K562 (cell line): ENCODE data around the gene CHRM4. TPM values are rescaled to one million over a fixed set of nuclear protein-coding genes. Genes with fewer than 3 reads are reported as not detected.
A peak's percentile ranks its signal among the peaks of the same experiment; 100 is the strongest.

Experiments
- CREB1 ChIP-seq, 2 experiments: sonication (generic) in 1 of 2; formaldehyde crosslinking in 1 of 2; IDR thresholded peaks; 2 replicates each; pipeline versions ENCODE4 v1.6.1 to v1.8.0; 2012 to 2022; ENCODE audit warnings: inconsistent platforms in 1 of 2, mild to moderate bottlenecking in 1 of 2, missing genetic modification reagents in 1 of 2, moderate library complexity in 1 of 2
- CREB5 ChIP-seq: fragments of 250-450 bp; sonication (Bioruptor Pico); IDR thresholded peaks from 2 replicates; pipeline ENCODE4 v1.5.0; 2020; ENCODE audit warnings: mild to moderate bottlenecking
- KDM4B ChIP-seq, 2 experiments: fragments of 450-650 bp in 1 of 2; sonication (generic) in 1 of 2; IDR thresholded peaks; 2 replicates each; pipeline ENCODE4 v1.6.1; 2016 to 2017; ENCODE audit warnings: borderline replicate concordance in 2 of 2, antibody characterized with exemption in 1 of 2, low read depth in 1 of 2, mild to moderate bottlenecking in 1 of 2
- MAZ ChIP-seq, 2 experiments: fragments of 450-650 bp in 1 of 2; sonication (generic) in 1 of 2; formaldehyde crosslinking; IDR thresholded peaks in 1 of 2; conservative IDR thresholded peaks in 1 of 2; 2 replicates each; pipeline versions ENCODE4 v1.4.0 to v1.5.0; 2020; ENCODE audit warnings: mild to moderate bottlenecking in 1 of 2, missing genetic modification reagents in 1 of 2
- MLX ChIP-seq, 2 experiments: fragments of 450-650 bp in 1 of 2; sonication (generic) in 1 of 2; formaldehyde crosslinking; conservative IDR thresholded peaks; 2 replicates each; pipeline versions ENCODE4 v1.4.0 to v1.8.1; 2020 to 2022; ENCODE audit warnings: mild to moderate bottlenecking in 1 of 2, missing genetic modification reagents in 1 of 2
- MXI1 ChIP-seq: IDR thresholded peaks from 2 replicates; pipeline ENCODE4 v1.6.1; 2011; ENCODE audit warnings: low read depth, mild to moderate bottlenecking, improper control_type of control experiment, low read length
- MYBL2 ChIP-seq, 2 experiments: fragments of 450-650 bp in 1 of 2; sonication (generic) in 1 of 2; formaldehyde crosslinking in 1 of 2; IDR thresholded peaks; 2 replicates each; pipeline versions ENCODE4 v1.6.1 to v1.8.1; 2017 to 2022; ENCODE audit warnings: borderline replicate concordance in 1 of 2, inconsistent platforms in 1 of 2, low read depth in 1 of 2, mild to moderate bottlenecking in 1 of 2, missing genetic modification reagents in 1 of 2, moderate library complexity in 1 of 2
- NCOA4 ChIP-seq: fragments of 450-650 bp; IDR thresholded peaks from 2 replicates; pipeline ENCODE4 v1.6.1; 2018; ENCODE audit warnings: mild to moderate bottlenecking; ENCODE audit not compliant: partially characterized antibody
- SIN3A ChIP-seq, 2 experiments: fragments of 150-350 bp in 1 of 2; IDR thresholded peaks; 2 replicates each; pipeline ENCODE4 v1.6.1; 2011 to 2016; ENCODE audit warnings: borderline replicate concordance in 2 of 2, low read depth in 2 of 2, low read length in 2 of 2, mild to moderate bottlenecking in 2 of 2, moderate library complexity in 2 of 2; ENCODE audit not compliant: control insufficient read depth in 1 of 2
- TRIM25 ChIP-seq: fragments of 450-650 bp; IDR thresholded peaks from 2 replicates; pipeline ENCODE4 v1.7.0; 2016; ENCODE audit warnings: borderline replicate concordance
- ZBTB2 ChIP-seq: fragments of 450-650 bp; IDR thresholded peaks from 2 replicates; pipeline ENCODE4 v1.6.1; 2016; ENCODE audit warnings: antibody characterized with exemption
- ZC3H11A ChIP-seq: IDR thresholded peaks from 2 replicates; pipeline ENCODE4 v1.6.1; 2012; ENCODE audit warnings: low read depth, low read length, improper control_type of control experiment
- ZNF3 ChIP-seq: fragments of 250-450 bp; sonication (Bioruptor Pico); IDR thresholded peaks from 2 replicates; pipeline ENCODE4 v1.5.0; 2021; ENCODE audit warnings: mild to moderate bottlenecking, moderate library complexity
- ZNF764 ChIP-seq: fragments of 250-450 bp; sonication (Bioruptor Pico); IDR thresholded peaks from 2 replicates; pipeline ENCODE4 v1.4.0; 2020; ENCODE audit warnings: low read depth, mild to moderate bottlenecking, moderate library complexity
- polyA plus RNA-seq, 8 experiments: library from polyadenylated mRNA; depleted of rRNA in 4 of 8; stranded (reverse) in 5 of 8; unstranded in 3 of 8; fragments of >200 nt; fragmentation: Nextera tagmentation in 2 of 8; fragmentation: Illumina TruSeq in 1 of 8; extraction: Ambion mirVana in 2 of 8; extraction: Trizol in 1 of 8; gene quantifications; 2 replicates each; pipeline versions ENCODE4 v1.2.1 to v1.2.3, GENCODE V29; 2011 to 2014; ENCODE audit warnings: inconsistent platforms in 1 of 8, missing spikeins in 1 of 8
- total RNA-seq, 7 experiments: library from RNA; depleted of rRNA in 6 of 7; stranded (reverse); fragments of >200 nt in 6 of 7; fragmentation: Illumina TruSeq in 2 of 7; extraction: Trizol in 2 of 7; gene quantifications; 2 replicates each; pipeline versions ENCODE4 v1.2.1 to v1.2.3, GENCODE V29; 2011 to 2021; ENCODE audit warnings: low replicate concordance in 1 of 7

CHRM4 gene
- total and polyA plus RNA-seq, 9 of the 15 experiments (the other 6 are each of a cell fraction or from before 2014, with no cell fraction given), result 0.22 to 1.3 (median 0.40) TPM; not detected in 2

GRCh38 chr11:46427364-46427763 is 35.8 kb upstream of the CHRM4 start (continued):
- TF ChIP-seq NCOA4, result no peak
- TF ChIP-seq ZNF764 (CRISPR knock-in tag), result no peak
- TF ChIP-seq SIN3A (IDR thresholded peaks at IDR 0.05; ENCODE audit: borderline replicate concordance in 2 of 2, control insufficient read depth in 1 of 2, low read depth in 2 of 2, low read length in 2 of 2), result peak in 1 of 2 experiments; percentile 88; a peak in 2 of 4 replicates
- TF ChIP-seq ZBTB2, result no peak
- TF ChIP-seq CREB5 (CRISPR knock-in tag), result no peak
- TF ChIP-seq MAZ (CRISPR knock-in tag; conservative IDR thresholded peaks at IDR 0.05 in 1 of 2, IDR thresholded peaks at IDR 0.05 in 1 of 2), result no peak
- no peak for TF ChIP-seq MLX (CRISPR knock-in tag; conservative IDR thresholded peaks at IDR 0.05)
- TF ChIP-seq TRIM25, result no peak
- TF ChIP-seq CREB1 (IDR thresholded peaks at IDR 0.05), result no peak
- no peak for TF ChIP-seq CREB1 (CRISPR knock-in tag; IDR thresholded peaks at IDR 0.05)
- TF ChIP-seq MXI1, result peak; percentile 74; the same call in 1 of the 2 replicates
- no peak for TF ChIP-seq KDM4B (IDR thresholded peaks at IDR 0.05; ENCODE audit: borderline replicate concordance in 2 of 2, low read depth in 1 of 2)
- TF ChIP-seq MYBL2 (IDR thresholded peaks at IDR 0.05; ENCODE audit: low read depth), result no peak
- TF ChIP-seq MYBL2 (CRISPR knock-in tag; IDR thresholded peaks at IDR 0.05; ENCODE audit: borderline replicate concordance), result no peak
- no peak for TF ChIP-seq ZNF3 (CRISPR knock-in tag)
- TF ChIP-seq ZC3H11A, result no peak
